Hepatocyte (in vitro differentiated cells): ENCODE data around the gene TLE7. TPM values are rescaled to one million over a fixed set of nuclear protein-coding genes. Genes with fewer than 3 reads are reported as not detected.

Experiments used
- DNase-seq: peaks from one replicate; pipeline ENCODE4 v3.0.0-alpha.2; 2016; ENCODE audit warnings: low spot score
- H2AFZ ChIP-seq: fragments of 200-600 bp; sonication (generic); 2 replicates; pipeline ENCODE4 v1.6.0; 2016; ENCODE audit warnings: antibody characterized with exemption, mild to moderate bottlenecking
- H3K27ac ChIP-seq: fragments of 200-600 bp; sonication (generic); 2 replicates; pipeline ENCODE4 v1.5.1; 2016; ENCODE audit warnings: mild to moderate bottlenecking
- H3K27me3 ChIP-seq: fragments of 200-600 bp; sonication (generic); 2 replicates; pipeline ENCODE4 v1.6.1; 2016
- H3K36me3 ChIP-seq: fragments of 200-600 bp; sonication (generic); replicated peaks from 2 replicates; pipeline ENCODE4 v1.5.1; 2016; ENCODE audit warnings: low read depth; ENCODE audit not compliant: insufficient read depth
- H3K4me1 ChIP-seq: fragments of 200-600 bp; sonication (generic); 2 replicates; pipeline ENCODE4 v1.5.1; 2016; ENCODE audit warnings: mild to moderate bottlenecking, moderate library complexity; ENCODE audit not compliant: insufficient read depth
- H3K4me2 ChIP-seq: fragments of 200-600 bp; sonication (generic); 2 replicates; pipeline ENCODE4 v1.6.0; 2016
- H3K4me3 ChIP-seq: fragments of 200-600 bp; sonication (generic); 2 replicates; pipeline ENCODE4 v1.5.1; 2016; ENCODE audit warnings: mild to moderate bottlenecking
- H3K79me2 ChIP-seq: fragments of 200-600 bp; sonication (generic); 2 replicates; pipeline ENCODE4 v1.6.0; 2017; ENCODE audit warnings: mild to moderate bottlenecking
- H3K9me2 ChIP-seq: fragments of 200-600 bp; sonication (generic); replicated peaks from 2 replicates; pipeline ENCODE4 v1.6.0; 2017; ENCODE audit warnings: mild to moderate bottlenecking; ENCODE audit not compliant: insufficient read depth
- H3K9me3 ChIP-seq: fragments of 200-600 bp; sonication (generic); 2 replicates; pipeline ENCODE4 v1.5.1; 2016; ENCODE audit warnings: low read depth, mild to moderate bottlenecking
- H4K20me1 ChIP-seq: fragments of 200-600 bp; sonication (generic); 2 replicates; pipeline ENCODE4 v1.6.0; 2016; ENCODE audit warnings: mild to moderate bottlenecking; ENCODE audit not compliant: insufficient read depth, poor library complexity, severe bottlenecking
- EZH2 ChIP-seq: fragments of 200-600 bp; sonication (generic); IDR thresholded peaks from 2 replicates; pipeline ENCODE4 v1.6.1; 2016; ENCODE audit warnings: antibody characterized with exemption, mild to moderate bottlenecking, borderline replicate concordance
- EZH2phosphoT487 ChIP-seq: fragments of 200-600 bp; sonication (generic); IDR thresholded peaks from one replicate; pipeline ENCODE4 v1.6.1; 2018; ENCODE audit warnings: antibody characterized with exemption, mild to moderate bottlenecking, low read depth, moderate library complexity; ENCODE audit not compliant: unreplicated experiment, severe bottlenecking
- WGBS: methylation state at CpG from one replicate; pipeline ENCODE4 v1.1.6; 2016; ENCODE audit warnings: low lambda C conversion rate; ENCODE audit errors: missing lambda C conversion rate; 5-methylcytosine and 5-hydroxymethylcytosine counted together
- polyA plus RNA-seq: library from polyadenylated mRNA; unstranded; fragments of >200 nt; fragmentation: Nextera tagmentation; extraction: Ambion mirVana; gene quantifications from 2 replicates; pipeline ENCODE4 v1.2.1, GENCODE V29; 2016
- total RNA-seq: library from RNA; depleted of rRNA; stranded (reverse); fragments of >200 nt; gene quantifications from 2 replicates; pipeline ENCODE4 v1.2.3, GENCODE V29; 2014
- TF ChIP-seq, protein P1 (sequence below): fragments of 200-600 bp; sonication (generic); IDR thresholded peaks from 2 replicates; pipeline ENCODE4 v1.5.1; 2016; ENCODE audit warnings: antibody characterized with exemption, mild to moderate bottlenecking; ENCODE audit not compliant: poor library complexity

The TLE7 gene
- total and polyA plus RNA-seq, 2 experiments from 2014 or later: not detected

DNA sequence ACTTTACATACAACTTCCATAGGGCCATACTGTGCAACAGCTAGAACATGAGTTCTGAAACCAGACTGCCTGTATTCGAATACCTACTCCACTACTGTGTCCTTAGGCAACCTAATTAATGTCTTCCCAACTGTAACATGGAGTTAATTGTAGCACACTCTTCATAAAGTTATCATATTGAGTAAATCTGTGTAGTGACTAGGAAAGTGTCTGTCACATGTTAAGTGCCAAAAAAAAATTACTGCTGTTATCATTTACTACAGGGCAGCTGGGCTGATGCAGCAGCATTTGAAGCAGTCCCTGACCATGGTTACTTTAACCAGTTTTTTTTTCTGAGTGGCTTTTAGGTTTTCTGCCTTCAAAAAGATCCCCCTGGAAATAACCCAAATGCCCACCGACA lies 31.1 kb upstream of the TLE7 start:
- no peaks in the 10 kb centered on the region for H4K20me1 ChIP-seq
- no peaks in the 10 kb centered on the region for H3K27me3 ChIP-seq
- DNase-seq: no peak
- 99% methylated on average over 2 of the region's 2 CpGs for WGBS
- no peak overlapping the region for H3K4me3 ChIP-seq
- TF ChIP-seq EZH2phosphoT487: no peak
- TF ChIP-seq EZH2: no peak
- TF ChIP-seq, protein P1, sequence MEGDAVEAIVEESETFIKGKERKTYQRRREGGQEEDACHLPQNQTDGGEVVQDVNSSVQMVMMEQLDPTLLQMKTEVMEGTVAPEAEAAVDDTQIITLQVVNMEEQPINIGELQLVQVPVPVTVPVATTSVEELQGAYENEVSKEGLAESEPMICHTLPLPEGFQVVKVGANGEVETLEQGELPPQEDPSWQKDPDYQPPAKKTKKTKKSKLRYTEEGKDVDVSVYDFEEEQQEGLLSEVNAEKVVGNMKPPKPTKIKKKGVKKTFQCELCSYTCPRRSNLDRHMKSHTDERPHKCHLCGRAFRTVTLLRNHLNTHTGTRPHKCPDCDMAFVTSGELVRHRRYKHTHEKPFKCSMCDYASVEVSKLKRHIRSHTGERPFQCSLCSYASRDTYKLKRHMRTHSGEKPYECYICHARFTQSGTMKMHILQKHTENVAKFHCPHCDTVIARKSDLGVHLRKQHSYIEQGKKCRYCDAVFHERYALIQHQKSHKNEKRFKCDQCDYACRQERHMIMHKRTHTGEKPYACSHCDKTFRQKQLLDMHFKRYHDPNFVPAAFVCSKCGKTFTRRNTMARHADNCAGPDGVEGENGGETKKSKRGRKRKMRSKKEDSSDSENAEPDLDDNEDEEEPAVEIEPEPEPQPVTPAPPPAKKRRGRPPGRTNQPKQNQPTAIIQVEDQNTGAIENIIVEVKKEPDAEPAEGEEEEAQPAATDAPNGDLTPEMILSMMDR: no peak
- no peak overlapping the region for H2AFZ ChIP-seq
- no peaks in the 10 kb centered on the region for H3K36me3 ChIP-seq
- H3K27ac ChIP-seq: no peak overlapping the region
- H3K9me3 ChIP-seq: no peaks in the 10 kb centered on the region
- H3K4me1 ChIP-seq: no peaks in the 10 kb centered on the region
- H3K79me2 ChIP-seq: no peaks in the 10 kb centered on the region
- H3K9me2 ChIP-seq: no peaks in the 10 kb centered on the region
- no peak overlapping the region for H3K4me2 ChIP-seq

- 69% methylated on average over 2 of the region's 2 CpGs for WGBS
- no peak overlapping the region for H3K4me3 ChIP-seq
- no peak overlapping the region for H3K4me2 ChIP-seq
- H4K20me1 ChIP-seq: no peaks in the 10 kb centered on the region
- no peak for DNase-seq
- H3K9me3 ChIP-seq: no peaks in the 10 kb centered on the region
- H3K4me1 ChIP-seq: no peaks in the 10 kb centered on the region
- TF ChIP-seq, protein P1: no peak
- TF ChIP-seq EZH2phosphoT487 (no peak), EZH2 (no peak)
- no peak overlapping the region for H3K27ac ChIP-seq
- no peak overlapping the region for H2AFZ ChIP-seq
- H3K79me2 ChIP-seq: no peaks in the 10 kb centered on the region
- no peaks in the 10 kb centered on the region for H3K9me2 ChIP-seq
- no peaks in the 10 kb centered on the region for H3K36me3 ChIP-seq
- no peaks in the 10 kb centered on the region for H3K27me3 ChIP-seq
Observed at GRCh38 chr16:71472051-71472450, 30.2 kb upstream of the TLE7 start.

GRCh38 chr16:71467810-71468209 lies 26.0 kb upstream of the TLE7 start:
- Histone ChIP-seq H3K4me1 (no peaks in the 10 kb centered on the region), H3K9me2 (no peaks in the 10 kb centered on the region), H3K79me2 (no peaks in the 10 kb centered on the region), H3K9me3 (no peaks in the 10 kb centered on the region), H3K27ac (no peak overlapping the region), H2AFZ (no peak overlapping the region), H3K27me3 (no peaks in the 10 kb centered on the region), H3K36me3 (no peaks in the 10 kb centered on the region), H4K20me1 (no peaks in the 10 kb centered on the region), H3K4me2 (no peak overlapping the region), H3K4me3 (no peak overlapping the region)
- 32% methylated on average over 8 of the region's 9 CpGs for WGBS
- TF ChIP-seq, protein P1: no peak
- TF ChIP-seq EZH2 (no peak), EZH2phosphoT487 (no peak)
- DNase-seq: peak; percentile 70

- DNase-seq: no peak
- TF ChIP-seq EZH2phosphoT487: no peak
- TF ChIP-seq, protein P1: no peak
- TF ChIP-seq EZH2: no peak
- H3K27ac ChIP-seq: no peak overlapping the region
- no peak overlapping the region for H3K4me2 ChIP-seq
- H3K9me3 ChIP-seq: no peaks in the 10 kb centered on the region
- H2AFZ ChIP-seq: no peak overlapping the region
- H3K36me3 ChIP-seq: no peaks in the 10 kb centered on the region
- H3K27me3 ChIP-seq: no peaks in the 10 kb centered on the region
- no peaks in the 10 kb centered on the region for H4K20me1 ChIP-seq
- peaks cover 7% of the 10 kb centered on the region for H3K4me1 ChIP-seq
- no peak overlapping the region for H3K4me3 ChIP-seq
- H3K9me2 ChIP-seq: no peaks in the 10 kb centered on the region
- 83% methylated on average over 1 of the region's 1 CpG for WGBS
- H3K79me2 ChIP-seq: peaks cover 20% of the 10 kb centered on the region
Observed at GRCh38 chr16:71464231-71464630, 22.4 kb upstream of the TLE7 start.
